ENCODE data around the gene PTPRCAP.
"Not testable (repeated sequence)": the region's sequence is repeated elsewhere in the genome, so short reads cannot be mapped to it uniquely, and the experiment has no call there.

The PTPRCAP gene

GRCh38 chr11:67440229-67441097 lies 3.0 kb upstream of the PTPRCAP start:
- DNase-seq = no peak

DNA sequence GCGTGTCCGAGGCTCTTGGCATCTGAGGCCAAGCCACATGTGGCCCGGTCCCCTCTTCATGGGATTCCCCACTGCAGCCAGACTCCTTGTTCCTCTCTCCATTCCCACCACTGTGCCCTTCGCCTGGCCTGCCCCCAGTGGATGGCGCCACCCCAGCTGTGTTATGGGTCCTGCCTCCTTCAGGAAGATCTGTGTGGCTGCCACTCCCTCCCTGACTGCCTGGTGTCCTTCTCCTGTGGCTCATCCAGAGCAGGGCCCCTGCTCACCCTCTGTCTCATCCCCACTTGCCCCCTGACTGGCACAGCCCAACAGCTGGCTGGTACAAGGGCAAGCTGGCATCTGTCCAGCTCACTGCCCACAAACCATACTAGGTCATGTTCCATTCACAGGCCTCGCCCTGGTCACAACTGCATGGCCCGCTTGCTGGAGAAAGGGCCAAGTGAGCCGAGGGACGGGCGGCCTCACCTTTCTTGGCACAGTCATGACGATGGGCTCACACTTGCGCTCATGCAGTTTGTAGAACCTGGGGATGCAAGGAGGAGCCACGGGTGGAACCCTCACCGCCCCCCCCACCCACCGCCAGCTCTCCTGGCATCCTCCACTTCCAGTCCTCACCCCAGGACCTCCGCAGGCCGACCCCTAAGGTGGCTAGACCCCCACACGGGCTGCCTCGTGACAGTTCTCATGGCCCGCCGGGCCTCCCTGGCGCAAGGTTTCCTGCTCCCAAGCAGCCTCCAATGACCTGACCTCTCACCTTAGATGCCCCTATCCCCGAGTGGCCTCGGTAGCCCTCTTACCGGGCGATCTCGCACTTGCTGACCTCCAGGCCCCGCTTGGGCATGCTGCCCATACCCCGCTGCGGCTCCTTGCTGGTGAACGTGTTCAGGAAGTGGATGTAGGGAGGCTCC lies 2.1 kb upstream of the PTPRCAP start:
- DNase-seq = no peak

DNA sequence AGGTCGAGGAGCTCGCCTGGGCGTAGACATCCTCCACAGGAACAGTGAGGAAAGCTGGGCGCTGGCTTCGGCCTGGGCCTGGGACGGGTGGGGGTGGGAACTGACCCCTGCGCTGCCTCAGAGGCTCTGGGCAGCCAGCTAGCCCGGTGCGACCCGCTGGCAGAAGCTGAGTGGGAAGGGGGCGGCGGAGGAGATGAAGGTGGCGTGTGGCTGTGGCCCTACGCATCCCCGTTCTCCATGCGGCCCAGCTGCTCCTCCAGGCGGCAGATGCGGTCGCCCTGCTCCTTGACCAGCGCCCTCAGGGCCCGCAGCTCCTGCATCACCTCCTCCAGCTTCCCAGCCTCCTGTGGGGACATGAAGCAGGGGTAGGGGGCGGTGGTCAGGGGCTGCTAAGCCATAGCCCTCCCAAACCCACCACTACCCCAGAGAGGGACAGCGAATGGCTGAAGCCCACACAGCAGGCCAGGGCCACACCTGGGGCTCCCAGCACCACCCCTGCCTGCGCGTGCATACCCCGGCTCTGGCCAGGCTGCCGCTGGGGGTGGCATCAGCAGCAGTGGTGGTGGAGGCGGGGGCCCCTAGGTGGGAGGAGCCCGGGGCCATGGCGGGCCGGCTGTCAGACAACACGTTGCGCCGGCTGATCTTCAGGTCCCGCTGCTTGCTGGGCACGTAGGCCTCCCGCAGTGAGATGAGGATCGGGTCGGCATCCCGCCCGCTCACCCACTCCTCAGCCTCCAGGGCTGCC lies 848 bp upstream of the PTPRCAP start:
- DNase-seq = no peak

GRCh38 chr11:67437809-67438157 lies 301 bp upstream of the PTPRCAP start:
- no peak for DNase-seq

- DNase-seq = no peak
Measured at GRCh38 chr11:67436459-67437081, 912 bp downstream of the PTPRCAP start.

- DNase-seq = no peak
Measured at GRCh38 chr11:67435727-67436458, 1.6 kb downstream of the PTPRCAP start.

DNA sequence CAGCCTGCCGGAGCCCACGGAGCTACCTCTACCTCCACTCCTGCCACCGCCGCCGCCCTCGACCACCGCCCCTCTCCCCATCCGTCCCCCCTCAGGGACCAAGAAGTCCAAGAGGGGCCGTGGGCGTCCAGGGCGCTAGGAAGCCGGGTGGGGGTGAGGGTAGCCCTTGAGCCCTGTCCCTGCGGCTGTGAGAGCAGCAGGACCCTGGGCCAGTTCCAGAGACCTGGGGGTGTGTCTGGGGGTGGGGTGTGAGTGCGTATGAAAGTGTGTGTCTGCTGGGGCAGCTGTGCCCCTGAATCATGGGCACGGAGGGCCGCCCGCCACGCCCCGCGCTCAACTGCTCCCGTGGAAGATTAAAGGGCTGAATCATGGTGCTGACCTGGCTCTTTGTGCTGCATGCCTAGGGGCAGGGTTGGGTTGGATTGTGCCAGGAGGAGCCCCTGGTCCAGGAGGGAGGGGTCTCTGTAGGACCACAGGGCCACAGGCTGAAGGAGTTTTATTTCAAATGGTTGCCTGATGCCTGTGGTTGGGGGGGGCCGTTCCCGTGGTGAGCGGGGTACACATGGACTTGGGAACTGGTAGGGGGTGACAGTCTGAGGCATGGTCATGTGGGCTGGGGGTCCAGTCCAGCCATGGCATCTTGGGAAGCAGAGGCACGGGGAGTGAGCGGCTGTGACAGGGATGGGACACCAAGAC lies 2.3 kb downstream of the PTPRCAP start:
- no peak for DNase-seq

GRCh38 chr11:67434395-67434881 lies 3.0 kb downstream of the PTPRCAP start:
- no peak for DNase-seq

GRCh38 chr11:67433536-67434394 lies 3.7 kb downstream of the PTPRCAP start:
- no peak for DNase-seq

- no peak for DNase-seq
Measured at GRCh38 chr11:67432655-67433349, 4.7 kb downstream of the PTPRCAP start.

DNA sequence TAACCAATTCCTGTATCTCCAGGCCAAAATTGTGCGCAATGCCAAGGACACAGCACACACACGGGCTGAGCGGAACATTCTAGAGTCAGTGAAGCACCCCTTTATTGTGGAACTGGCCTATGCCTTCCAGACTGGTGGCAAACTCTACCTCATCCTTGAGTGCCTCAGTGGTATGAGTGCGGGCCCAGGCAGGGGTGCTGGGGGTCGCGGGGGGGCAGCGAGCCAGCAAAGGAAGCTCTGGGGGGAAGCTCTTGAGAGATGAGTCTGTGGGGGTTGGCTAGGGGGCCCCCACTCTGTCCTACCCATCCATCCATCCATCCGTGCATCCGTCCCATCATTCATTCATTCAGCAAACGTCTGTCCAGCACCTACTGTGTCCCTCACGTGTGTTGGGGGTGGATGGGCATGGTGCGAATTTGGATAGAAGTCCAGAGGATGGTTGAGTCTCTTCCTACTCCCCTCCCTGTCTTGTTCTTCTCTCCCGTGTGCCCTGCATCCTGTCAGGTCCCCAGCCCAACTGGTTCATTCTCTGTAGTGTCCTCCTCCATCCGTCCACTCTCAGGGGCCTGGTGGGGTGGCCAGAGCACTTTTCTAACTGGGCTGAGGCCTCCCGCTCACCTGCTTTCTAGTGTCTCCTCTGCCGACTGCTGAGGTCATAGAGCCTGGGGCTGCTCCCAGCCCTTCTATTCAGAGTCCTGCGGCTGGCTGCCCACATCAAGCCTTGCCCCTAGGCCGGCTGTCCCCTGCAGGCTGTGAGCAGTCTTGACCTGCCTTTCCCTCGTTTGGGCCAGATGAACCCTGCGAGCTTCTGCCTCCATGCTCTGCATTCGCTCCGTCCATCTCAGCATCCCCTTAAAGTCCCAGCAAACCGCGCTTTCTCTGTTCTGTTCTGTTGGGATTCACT lies 5.9 kb downstream of the PTPRCAP start:
- DNase-seq = no peak

GRCh38 chr11:67429722-67430121 lies 7.8 kb downstream of the PTPRCAP start:
- no peak for DNase-seq

DNA sequence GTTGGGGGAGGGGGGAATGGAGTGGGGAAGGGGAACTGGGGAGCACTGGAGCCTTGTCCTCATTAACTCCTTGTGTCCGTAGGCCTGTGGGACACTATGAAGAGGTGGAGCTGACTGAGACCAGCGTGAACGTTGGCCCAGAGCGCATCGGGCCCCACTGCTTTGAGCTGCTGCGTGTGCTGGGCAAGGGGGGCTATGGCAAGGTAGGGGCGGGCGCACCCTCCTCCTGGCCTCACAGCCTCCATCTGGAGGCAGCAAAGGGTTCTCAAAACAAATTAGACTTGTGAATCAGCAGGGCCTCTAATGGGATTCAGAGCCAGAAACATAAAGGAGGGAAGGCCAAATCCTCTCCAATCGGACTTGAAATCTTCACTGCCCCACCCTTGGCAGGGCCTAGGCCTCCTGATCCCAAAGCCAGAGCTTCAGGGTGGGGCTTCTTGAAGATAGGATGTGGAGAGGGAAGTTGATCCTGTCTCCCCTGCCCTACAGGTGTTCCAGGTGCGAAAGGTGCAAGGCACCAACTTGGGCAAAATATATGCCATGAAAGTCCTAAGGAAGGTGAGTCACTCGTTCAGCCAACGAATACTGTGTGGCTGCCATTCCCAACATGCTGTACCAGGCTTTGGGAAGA lies 8.3 kb downstream of the PTPRCAP start:
- DNase-seq = no peak

GRCh38 chr11:67428052-67429001 lies 9.2 kb downstream of the PTPRCAP start, which contains the start of gene RPS6KB2:
RPS6KB2 (plus strand) TSS chr11:67428494; CDS start chr11:67428546, 52 bp downstream.
- peak; percentile 92 for DNase-seq

GRCh38 chr11:67427364-67427859 lies 10.1 kb downstream of the PTPRCAP start:
- not testable (repeated sequence) for DNase-seq

GRCh38 chr11:67423891-67424613 lies 13.4 kb downstream of the PTPRCAP start:
- no peak for DNase-seq
